ENCODE measurements around the gene DARS1.

DNA sequence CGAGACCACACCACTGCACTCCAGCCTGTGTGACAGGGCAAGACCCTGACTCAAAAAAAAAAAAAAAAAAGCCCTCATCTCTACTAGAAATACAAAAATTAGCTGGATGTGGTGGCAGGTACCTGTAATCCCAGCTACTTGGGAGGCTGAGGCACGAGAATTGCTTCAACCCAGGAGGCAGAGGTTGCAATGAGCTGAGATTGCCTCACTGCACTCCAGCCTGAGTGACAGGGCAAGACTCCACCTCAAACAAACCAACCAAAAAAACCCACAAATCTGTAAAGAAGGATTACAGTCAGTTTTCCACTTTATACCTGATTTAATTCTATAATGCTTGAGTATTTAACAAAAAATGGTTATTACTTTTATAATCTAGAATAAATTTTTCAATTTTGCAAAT lies 9.7 kb downstream of the DARS1 start:
- TF ChIP-seq, protein P1, sequence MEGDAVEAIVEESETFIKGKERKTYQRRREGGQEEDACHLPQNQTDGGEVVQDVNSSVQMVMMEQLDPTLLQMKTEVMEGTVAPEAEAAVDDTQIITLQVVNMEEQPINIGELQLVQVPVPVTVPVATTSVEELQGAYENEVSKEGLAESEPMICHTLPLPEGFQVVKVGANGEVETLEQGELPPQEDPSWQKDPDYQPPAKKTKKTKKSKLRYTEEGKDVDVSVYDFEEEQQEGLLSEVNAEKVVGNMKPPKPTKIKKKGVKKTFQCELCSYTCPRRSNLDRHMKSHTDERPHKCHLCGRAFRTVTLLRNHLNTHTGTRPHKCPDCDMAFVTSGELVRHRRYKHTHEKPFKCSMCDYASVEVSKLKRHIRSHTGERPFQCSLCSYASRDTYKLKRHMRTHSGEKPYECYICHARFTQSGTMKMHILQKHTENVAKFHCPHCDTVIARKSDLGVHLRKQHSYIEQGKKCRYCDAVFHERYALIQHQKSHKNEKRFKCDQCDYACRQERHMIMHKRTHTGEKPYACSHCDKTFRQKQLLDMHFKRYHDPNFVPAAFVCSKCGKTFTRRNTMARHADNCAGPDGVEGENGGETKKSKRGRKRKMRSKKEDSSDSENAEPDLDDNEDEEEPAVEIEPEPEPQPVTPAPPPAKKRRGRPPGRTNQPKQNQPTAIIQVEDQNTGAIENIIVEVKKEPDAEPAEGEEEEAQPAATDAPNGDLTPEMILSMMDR (IDR thresholded peaks at IDR 0.05; ENCODE audit: insufficient read depth, low read length, poor library complexity, severe bottlenecking), result no peak
- TF ChIP-seq EZH2phosphoT487 (conservative IDR thresholded peaks at IDR 0.05; ENCODE audit: low read length), result no peak

All from SU-DHL-6 (cell line).